GM03348 (cell line): ENCODE measurements around the gene FBXL12.
"Not testable (repeated sequence)": the region's sequence is repeated elsewhere in the genome, so short reads cannot be mapped to it uniquely, and the experiment has no call there.

Experiments used
- DNase-seq: peaks from one replicate; pipeline ENCODE4 v3.0.0; 2012; ENCODE audit warnings: low spot score

The FBXL12 gene, protein sequence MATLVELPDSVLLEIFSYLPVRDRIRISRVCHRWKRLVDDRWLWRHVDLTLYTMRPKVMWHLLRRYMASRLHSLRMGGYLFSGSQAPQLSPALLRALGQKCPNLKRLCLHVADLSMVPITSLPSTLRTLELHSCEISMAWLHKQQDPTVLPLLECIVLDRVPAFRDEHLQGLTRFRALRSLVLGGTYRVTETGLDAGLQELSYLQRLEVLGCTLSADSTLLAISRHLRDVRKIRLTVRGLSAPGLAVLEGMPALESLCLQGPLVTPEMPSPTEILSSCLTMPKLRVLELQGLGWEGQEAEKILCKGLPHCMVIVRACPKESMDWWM

DNA sequence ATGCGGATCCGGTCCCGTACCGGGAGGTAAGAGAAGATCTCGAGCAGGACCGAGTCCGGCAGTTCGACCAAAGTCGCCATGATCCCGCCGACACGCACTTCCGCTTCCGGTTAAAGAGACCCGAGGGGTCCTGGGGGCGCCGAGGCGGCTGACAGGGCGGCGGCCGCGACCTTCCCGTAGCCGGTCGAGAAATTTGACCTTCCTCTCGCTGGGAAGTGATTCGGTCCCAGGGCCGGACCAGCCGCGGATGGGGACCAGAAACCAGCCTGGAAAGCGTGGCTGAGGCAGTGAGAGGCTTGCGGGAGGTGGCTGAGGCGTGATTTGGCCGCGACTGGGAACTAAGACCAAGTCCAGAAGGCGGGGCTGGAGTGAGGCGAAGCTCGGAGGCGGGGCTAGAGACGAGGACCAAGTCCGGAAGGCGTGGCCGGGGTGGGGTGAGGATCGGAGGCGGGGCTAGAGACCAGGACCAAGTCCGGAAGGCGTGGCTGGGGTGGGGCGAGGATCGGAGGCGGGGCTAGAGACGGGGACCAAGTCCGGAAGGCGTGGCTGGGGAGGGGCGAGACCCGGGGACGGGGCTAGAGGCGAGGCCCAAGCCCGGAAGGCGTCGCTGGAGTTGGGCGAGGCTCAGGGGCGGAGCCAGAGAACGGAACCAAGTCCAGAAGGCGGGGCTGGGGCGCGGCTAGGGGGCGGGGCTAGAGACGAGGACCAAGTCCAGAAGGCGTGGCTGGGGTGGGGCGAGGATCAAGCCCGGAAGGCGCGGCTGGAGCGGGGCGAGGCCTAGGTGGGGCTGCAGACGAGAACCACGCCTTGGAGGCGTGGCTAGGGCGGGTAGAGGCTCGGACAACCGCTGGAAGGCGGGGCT lies at the start of gene FBXL12:
Gene FBXL12, minus strand, starts transcription at position 346 of the 862 bp plus-strand sequence. Its CDS starts 266 bp downstream, at position 80.
- DNase-seq = peak; percentile 98

GRCh38 chr19:9865732-9866501 lies 47.0 kb upstream of the FBXL12 start:
- no peak for DNase-seq

DNA sequence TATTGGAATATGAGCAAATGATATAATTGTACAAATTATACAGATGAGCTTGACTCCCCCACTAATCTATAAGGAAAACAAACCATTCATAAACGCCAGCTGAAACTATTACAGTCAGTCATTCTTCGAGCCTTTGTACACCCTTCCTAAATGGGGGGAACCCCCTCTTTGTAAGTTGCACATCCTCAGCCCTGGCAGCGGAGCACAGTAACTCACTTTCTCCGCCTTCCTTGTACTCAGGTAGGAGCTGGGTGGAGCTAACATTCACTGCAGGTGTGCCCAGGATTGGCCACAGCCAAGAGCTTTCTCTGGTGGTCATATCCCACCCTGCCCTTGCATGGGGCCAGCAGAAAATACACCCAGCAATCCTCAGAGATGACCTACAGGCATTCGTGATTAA lies 44.9 kb upstream of the FBXL12 start:
- DNase-seq = no peak

DNA sequence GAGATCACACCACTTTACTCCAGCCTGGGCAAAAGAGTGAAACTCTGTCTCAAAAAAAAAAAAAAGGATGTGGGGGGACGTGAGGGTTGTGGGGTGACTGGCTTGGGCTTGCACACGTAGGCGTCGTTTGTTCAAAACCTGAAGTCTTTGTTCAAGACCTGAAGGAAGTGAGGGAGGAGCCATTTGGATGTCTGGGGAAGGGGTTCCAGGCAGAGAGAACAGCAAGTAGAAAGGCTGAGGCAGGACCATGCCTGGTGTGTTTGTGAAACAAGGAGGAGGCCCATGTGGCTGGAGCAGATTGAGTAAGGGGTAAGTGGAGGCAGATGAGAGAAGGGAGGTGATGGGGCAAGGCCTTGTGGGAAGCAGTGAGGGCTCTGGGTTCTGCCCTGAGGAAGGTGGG lies 44.1 kb upstream of the FBXL12 start:
- no peak for DNase-seq

GRCh38 chr19:9861503-9861902 lies 42.6 kb upstream of the FBXL12 start:
- DNase-seq = no peak

DNA sequence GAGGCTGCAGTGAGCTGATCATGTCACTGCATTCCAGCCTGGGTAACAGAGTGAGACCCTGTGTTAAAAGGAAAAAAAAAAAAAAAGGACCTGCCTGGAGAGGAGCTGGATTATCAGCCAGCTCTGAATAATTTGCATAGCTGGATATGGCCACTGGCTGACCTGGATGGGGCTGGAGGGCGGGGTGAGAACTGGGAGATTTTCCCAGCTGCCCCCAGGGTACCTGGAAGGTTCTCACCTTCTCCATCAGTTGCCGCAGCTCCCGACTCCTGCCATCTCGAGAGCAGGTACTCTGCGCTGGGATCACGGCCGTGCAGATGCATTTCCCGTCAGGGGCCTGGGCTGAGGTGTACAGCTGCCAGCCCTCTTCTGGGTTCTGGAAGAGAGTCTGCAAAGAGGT lies 41.5 kb upstream of the FBXL12 start:
- no peak for DNase-seq

DNA sequence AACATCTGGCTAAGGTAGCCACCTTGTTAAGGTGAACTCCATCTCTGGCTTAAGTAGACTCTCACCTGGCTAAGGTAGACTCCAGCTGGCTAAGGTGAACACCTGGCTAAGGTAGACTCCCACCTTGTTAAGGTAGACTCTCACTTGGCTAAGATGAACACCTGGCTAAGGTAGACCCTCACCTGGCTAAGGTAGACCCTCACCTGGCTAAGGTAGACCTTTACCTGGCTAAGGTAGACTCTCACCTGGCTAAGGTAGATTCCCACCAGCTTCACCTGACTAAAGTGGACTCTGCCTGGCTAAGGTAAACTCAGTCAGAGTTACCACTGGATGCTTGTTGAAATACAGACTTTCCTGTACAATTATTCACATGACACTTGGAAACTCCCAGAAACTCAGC lies 39.9 kb upstream of the FBXL12 start:
- DNase-seq = no peak

- DNase-seq = no peak
These were observed 39.3 kb upstream of the FBXL12 start for GRCh38 chr19:9857920-9858746.

DNA sequence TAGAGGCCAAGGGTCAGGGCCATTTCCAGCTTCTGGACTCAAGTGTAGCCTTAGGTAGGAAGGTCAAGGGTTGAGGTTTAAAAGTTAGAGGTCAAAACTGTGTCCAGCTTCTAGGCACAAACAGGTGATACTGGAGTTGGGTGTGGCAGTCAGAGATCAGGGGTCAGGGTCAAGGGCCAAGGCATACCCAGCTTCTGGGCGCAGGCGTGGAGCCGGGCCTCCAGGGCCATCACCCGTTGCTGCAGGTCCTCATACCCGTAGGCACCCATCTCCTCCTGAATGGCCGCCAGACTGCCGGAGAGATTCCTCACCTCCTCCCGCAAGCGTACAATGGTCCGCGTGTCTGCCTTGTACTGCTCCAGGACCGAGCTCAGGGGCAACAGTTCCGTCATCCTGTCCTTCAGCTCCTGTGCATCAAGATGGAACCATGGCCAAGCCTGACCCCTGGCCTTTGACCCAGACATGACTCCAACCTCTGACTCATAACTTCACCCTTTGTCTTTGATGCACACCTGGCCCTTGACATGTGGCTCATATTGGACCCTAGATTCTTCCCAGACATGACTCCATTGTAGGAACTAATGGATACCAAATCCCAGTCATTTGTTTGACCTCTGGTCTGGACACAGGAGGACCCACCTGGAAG lies 38.3 kb upstream of the FBXL12 start:
- DNase-seq = no peak

DNA sequence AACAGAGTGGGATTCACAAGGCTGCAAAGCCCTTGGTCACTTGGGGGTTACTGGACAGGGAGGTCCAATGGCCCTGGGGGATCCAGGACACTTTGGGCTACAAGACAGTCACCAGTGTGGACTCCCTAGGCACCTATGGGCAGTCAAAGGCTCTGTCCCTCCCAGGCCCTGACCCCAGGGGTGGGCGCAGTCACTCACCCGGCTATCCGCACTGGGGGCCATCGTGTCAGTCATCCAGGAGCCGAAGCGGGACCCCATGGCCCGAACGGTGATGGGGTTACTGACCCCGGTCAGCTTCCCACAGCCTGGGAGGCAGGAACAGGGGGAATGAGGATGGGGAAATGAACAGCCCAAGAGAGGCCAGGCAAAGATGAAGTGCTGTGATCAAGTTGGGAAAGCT lies 37.7 kb upstream of the FBXL12 start:
- no peak for DNase-seq

GRCh38 chr19:9854282-9854846 lies 35.5 kb upstream of the FBXL12 start:
- no peak for DNase-seq

- DNase-seq = no peak
These were observed 31.5 kb upstream of the FBXL12 start for GRCh38 chr19:9850235-9850959.

DNA sequence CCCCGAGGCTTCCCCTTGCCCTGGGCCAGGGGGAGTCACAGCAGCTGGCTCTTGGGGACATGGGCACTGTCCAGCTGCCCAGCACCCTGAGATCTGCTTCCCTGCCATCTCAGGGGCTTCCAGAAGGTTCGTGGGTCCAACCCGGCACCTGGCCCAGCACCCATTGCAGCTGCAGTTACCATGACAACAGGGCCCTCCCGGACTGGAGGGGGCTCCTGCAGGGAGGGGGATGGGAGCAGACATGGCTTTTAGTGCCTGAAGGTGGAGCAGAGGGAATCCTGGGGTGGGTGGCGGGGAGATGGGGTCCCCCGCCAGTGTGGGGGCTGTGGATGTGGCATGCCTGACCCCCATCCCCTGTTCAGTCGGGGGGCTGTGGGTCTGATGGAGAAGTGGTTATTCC lies 30.9 kb upstream of the FBXL12 start:
- no peak for DNase-seq

DNA sequence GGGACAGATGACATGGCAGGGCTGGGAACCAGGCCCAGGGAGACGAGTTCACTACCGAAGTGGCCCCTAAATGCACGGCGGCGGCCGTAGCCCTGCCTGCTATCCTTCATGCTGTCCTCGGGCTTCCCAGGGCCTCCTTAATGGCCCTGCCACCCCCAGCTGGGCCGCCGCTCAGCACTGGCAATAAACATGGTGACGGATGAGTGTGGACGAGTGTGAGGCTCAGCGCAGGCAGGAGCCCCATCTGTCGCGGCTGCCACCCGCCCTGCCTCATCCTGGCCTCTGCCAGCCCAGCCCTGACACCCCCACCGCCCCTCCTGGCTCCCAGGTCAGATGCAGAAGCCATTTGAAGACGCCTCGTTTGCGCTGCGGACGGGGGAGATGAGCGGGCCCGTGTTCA lies 29.9 kb upstream of the FBXL12 start:
- DNase-seq = no peak

DNA sequence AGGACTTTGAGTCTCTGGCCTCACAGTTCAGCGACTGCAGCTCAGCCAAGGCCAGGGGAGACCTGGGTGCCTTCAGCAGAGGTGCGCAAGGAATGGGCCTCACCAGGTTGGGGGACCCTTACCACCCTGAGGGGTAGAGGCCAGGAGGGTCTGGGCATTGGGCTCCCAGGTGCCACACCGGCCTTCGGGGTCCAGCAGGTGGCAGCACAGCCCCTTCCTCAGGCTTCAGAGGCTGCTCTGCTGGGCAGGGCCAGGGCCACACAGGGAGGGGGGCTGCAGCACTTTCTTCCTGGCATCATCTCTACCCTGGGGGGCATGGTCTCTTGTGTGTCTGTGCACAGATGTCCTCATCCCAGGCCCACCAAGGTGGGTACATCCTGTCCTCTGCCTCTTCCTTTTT lies 29.2 kb upstream of the FBXL12 start:
- no peak for DNase-seq

- DNase-seq = peak; percentile 96
These were observed 28.3 kb upstream of the FBXL12 start for GRCh38 chr19:9847087-9847671.

DNA sequence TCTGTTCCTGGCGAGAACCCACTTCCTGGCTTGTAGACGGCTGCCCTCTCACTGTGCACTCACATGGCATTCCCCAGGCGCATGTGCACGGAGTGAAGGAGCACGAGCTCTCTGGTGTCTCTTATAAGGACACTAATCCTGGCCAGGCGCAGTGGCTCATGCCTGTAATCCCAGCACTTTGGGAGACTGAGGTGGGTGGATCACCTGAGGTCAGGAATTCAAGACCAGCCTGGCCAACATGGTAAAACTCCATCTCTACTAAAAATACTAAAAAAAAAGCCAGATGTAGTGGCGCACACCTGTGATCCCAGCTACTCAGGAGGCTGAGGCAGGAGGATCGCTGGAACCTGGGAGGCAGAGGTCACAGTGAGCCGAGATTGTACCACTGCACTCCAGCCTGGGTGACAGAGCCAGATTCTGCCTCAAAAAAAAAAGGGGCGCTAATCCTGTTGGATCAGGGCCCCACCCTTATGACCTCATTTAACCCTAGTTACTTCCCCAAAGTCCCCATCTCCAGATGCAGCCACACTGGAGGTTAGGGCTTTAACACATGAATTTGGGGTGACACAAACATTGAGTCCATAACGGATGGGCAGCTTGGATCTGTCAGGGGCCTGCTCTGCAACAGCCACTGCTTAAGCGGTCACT lies 24.9 kb upstream of the FBXL12 start:
- DNase-seq = not testable (repeated sequence)

GRCh38 chr19:9842834-9843625 lies 24.2 kb upstream of the FBXL12 start:
- DNase-seq = no peak
